ENCODE measurements around the gene GNL2. TPM values are rescaled to one million over a fixed set of nuclear protein-coding genes. Genes with fewer than 3 reads are reported as not detected.
"Not testable (repeated sequence)": the region's sequence is repeated elsewhere in the genome, so short reads cannot be mapped to it uniquely, and the experiment has no call there.

The GNL2 gene
- total RNA-seq, 1 donor from 2014 or later: 22.0 TPM

DNA sequence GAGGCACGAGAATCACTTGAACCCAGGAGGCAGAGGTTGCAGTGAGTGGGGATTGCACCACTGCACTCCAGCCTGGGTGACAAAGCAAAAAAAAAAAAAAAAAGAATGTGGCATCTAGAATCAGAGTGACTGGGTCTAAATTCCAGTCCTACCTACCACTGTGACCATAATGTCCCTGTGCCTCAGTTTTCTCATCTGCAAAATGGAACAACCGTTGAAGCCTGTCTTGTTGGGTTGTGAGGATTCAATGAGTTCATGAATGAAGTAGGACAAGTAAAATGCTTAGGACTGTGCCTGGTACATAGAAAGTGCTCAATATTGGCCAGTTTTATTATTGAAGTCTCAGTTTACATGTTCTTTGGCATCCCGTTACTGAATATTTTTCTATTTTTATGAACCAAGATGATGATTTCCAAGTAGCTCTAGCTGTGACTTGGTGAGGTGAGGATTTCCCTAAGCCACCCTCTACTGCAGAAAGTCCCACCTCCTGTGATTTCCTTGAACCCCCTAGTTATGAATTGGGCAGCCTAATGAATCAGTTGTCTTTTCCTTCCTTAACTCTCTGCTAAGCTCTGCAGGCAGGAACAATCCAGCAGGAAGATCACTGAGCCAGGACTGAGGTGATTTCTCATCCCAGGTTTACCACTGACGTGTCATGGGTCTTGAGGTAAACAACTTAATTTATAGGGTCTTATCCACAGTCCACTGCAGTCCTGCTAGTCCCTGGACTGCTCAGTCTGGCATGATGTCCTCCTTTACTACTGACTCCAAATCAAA lies 62.2 kb downstream of the GNL2 start:
- intact Hi-C loops (cut with DNase I): no loop called here
- DNase-seq (ENCODE audit: missing footprints) (no peak), ATAC-seq (no peak)

DNA sequence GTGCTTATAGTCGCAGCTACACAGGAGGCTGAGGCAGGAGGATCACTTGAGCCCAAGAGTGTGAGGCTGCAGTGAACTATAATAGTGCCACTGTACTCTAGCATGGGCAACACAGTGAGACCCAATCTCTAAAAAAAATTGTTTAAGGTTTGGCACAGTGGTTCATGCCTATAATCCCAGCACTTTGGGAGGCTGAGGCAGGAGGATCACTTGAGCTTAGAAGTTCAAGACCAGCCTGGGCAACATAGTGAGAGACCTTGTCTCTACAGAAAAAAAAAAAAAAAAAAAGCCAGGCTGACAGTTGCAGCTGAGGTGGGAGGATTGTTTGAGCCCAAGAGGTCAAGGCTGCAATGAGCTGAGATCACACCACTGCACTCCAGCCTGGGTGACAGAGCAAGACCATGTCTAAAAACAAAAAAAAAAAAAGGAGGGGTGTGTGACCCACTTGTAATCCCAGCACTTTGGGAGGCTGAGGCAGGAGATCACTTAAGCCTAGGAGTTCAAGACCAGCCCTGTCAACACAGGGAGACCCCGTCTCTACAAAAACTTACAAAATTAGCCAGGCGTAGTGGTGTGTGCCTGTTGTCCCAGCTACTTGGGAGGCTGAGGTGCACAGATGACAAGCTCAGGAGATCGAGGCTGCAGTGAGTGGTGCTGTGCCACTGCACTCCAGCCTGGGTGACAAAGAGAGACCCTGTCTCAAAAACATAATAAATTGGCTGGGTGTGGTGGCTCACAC lies 63.1 kb downstream of the GNL2 start:
- intact Hi-C loops (cut with DNase I); DNase-seq (ENCODE audit: missing footprints); ATAC-seq: not testable (repeated sequence)

DNA sequence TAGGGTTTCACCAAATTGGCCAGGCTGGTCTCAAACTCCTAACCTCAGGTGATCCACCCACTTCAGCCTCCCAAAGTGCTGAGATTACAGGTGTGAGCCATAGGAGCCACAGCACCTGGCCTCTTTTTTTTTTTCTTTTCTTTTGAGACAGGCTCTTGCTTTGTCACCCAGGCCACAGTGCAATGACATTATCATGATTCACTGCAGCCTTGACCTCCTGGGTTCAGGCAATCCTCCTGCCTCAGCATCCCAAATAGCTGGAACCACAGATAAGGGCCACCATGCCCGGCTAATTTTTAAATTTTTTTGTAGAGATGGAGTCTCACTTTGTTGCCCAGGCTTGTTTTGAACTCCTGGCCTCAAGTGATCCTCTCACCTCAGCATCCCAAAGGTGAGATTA lies 65.8 kb downstream of the GNL2 start:
- ATAC-seq; intact Hi-C loops (cut with DNase I); DNase-seq (ENCODE audit: missing footprints): not testable (repeated sequence)

DNA sequence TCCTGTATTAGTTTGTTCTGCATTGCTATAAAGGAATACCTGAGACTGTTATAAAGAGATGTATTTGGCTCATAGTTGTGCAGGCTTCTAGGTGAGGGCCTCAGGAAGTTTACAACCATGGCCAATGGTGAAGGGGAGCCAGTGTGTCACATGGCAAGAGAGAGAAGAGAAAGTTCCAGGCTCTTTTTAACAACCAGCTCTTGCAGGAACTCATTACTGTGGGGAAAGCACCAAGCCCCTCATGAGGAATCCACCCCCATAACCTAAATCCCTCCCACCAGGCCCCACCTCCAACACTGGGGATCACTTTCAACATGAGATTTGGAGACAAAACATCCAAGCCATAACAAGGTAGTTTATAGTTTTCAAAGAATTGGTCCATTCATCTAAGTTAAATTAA lies 76.1 kb downstream of the GNL2 start:
- ATAC-seq: no peak
- intact Hi-C loops (cut with DNase I): no loop called here
- no peak for DNase-seq (ENCODE audit: missing footprints)

DNA sequence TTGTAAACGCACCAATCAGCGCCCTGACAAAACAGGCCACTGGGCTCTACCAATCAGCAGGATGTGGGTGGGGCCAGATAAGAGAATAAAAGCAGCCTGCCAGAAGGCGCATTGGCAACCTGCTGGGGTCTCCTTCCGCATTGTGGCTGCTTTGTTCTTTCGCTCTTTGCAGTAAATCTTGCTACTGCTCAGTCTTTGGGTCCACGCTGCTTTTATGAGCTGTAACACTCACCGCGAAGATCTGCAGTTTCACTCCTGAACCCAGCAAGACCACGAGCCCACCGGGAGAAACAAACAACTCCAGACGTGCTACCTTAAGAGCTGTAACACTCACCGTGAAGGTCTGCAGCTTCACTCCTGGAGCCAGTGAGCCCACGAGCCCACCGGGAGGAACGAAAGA lies 76.8 kb downstream of the GNL2 start:
- ATAC-seq; intact Hi-C loops (cut with DNase I); DNase-seq (ENCODE audit: missing footprints): not testable (repeated sequence)

DNA sequence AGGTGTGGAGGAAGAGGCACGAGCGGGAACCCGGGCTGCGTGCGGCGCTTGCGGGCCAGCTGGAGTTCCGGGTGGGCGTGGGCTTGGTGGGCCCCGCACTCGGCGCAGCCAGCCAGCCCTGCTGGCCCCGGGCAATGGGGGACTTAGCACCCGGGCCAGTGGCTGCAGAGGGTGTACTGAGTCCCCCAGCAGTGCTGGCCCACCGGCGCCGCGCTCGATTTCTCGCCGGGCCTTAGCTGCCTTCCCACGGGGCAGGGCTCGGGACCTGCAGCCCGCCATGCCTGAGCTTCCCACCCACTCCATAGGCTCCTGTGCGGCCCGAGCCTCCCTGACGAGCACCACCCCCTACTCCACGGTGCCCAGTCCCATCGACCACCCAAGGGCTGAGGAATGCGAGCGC lies 77.5 kb downstream of the GNL2 start:
- ATAC-seq; intact Hi-C loops (cut with DNase I); DNase-seq (ENCODE audit: missing footprints): not testable (repeated sequence)

DNA sequence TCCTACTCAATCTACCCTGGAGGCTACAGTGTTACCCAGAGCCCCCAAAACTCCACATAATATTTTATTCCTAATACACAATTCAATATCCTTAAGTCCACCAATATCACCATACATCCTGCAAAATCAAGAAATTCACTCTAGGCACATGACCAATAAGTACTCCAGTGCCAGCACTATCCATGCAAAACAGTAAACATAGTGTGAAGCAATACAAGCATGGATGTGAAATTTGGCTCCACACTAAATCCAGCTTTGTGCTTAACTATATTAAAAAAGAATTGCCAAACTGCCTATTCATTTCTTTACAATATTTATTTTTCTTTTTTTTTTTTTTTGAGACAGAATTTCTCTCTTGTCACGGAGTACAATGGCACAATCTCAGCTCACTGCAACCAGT lies 78.2 kb downstream of the GNL2 start:
- no peak for DNase-seq (ENCODE audit: missing footprints)
- ATAC-seq: no peak
- intact Hi-C loops (cut with DNase I): no loop called here

Other genes starting within 250 kb of the GNL2 start
- 4.3 TPM for gene ZC3H12A, start 121.4 kb downstream of the GNL2 start, total RNA-seq
- gene MEAF6, start 81.2 kb downstream of the GNL2 start, total RNA-seq: 35.9 TPM
- 11.8 TPM for gene SNIP1, start 41.6 kb downstream of the GNL2 start, total RNA-seq
- gene DNALI1, start 39.0 kb downstream of the GNL2 start, total RNA-seq: 6.1 TPM
- not detected for gene RSPO1, start 39.0 kb upstream of the GNL2 start, total RNA-seq
- 0.60 TPM for gene CDCA8, start 96.6 kb upstream of the GNL2 start, total RNA-seq
- 0.32 TPM for gene EPHA10, start 169.2 kb upstream of the GNL2 start, total RNA-seq
- gene MANEAL, start 197.9 kb upstream of the GNL2 start, total RNA-seq: 1.2 TPM
- 52.6 TPM for gene C1orf122, start 211.9 kb upstream of the GNL2 start, total RNA-seq
- 4.8 TPM for gene YRDC, start 212.3 kb upstream of the GNL2 start, total RNA-seq